ENCODE data around the gene GABBR1. TPM values are rescaled to one million over a fixed set of nuclear protein-coding genes. Genes with fewer than 3 reads are reported as not detected.

Gene GABBR1
- total and polyA plus RNA-seq, 4 donors: 1.1 to 4.7 (median 1.4) TPM

DNA sequence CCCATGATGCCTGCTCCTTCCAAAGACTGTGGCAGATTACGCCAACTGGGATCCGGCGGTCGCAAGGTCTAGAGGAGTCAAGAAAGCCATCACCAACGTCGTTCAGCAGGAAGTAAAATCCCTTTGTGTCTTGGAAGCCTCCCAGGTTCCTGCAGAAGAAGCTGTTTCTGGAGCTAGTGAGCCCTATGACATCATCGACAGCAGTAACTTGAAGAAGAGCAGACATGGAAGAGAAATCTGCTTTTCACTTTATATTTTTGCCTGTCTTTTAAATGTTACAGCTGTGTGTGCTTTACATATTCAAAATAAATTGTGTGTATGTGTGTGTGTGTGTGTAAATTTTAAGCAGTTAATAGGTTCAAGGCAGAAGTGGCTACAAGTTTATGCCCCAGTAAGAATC is 55.4 kb downstream of the GABBR1 start:
- DNase-seq (ENCODE audit: low spot score): no peak
- no peak overlapping the region for H3K27ac ChIP-seq (ENCODE audit: low read depth in 1 of 2, low read length in 2 of 2)
- H3K4me1 ChIP-seq (ENCODE audit: control insufficient read depth in 4 of 4, insufficient read depth in 4 of 4, low read length in 3 of 4): no peaks in the 10 kb centered on the region
- H3K9me3 ChIP-seq (ENCODE audit: control insufficient read depth in 4 of 4, low read length in 3 of 4): no peaks in the 10 kb centered on the region
- no peak overlapping the region for H3K4me3 ChIP-seq (ENCODE audit: low read depth in 1 of 3, low read length in 3 of 3)
- H3K9ac ChIP-seq (ENCODE audit: low read depth in 1 of 2, low read length in 2 of 2): no peak overlapping the region
- no peaks in the 10 kb centered on the region for H3K27me3 ChIP-seq (ENCODE audit: control insufficient read depth in 4 of 4, insufficient read depth in 4 of 4, low read length in 3 of 4)
- TF ChIP-seq TAF1 (conservative IDR thresholded peaks at IDR 0.05) (no peak), FOXA2 (IDR thresholded peaks at IDR 0.05) (no peak), JUND (IDR thresholded peaks at IDR 0.05) (no peak), EGR1 (IDR thresholded peaks at IDR 0.05; ENCODE audit: low read depth in 2 of 2) (no peak), GABPA (IDR thresholded peaks at IDR 0.05 in 1 of 2, conservative IDR thresholded peaks at IDR 0.05 in 1 of 2) (no peak)
- no peaks in the 10 kb centered on the region for H3K36me3 ChIP-seq (ENCODE audit: control insufficient read depth in 4 of 4, insufficient read depth in 3 of 4, low read depth in 1 of 4, low read length in 3 of 4)
- 74% methylated on average over 7 of the region's 7 CpGs for WGBS

DNA sequence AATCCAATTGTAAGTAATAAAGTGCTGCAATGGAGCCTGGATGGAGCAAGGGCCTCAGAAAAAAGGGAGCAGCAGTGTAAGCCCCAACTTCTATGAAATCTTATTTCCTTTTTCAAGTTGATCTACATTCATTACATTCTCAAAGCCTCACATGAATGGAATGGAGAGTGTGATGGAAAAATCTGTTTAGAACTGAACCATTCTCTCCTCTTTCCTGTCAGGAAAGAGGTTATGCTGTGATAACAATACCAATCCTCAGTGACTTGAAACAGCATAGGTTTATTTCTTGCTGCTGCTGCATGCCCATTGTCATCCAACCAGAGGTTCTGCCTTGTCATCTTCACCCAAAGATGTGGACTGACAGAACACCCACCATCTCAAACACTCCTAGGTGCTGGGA is 56.9 kb downstream of the GABBR1 start:
- H3K4me1 ChIP-seq (ENCODE audit: control insufficient read depth in 4 of 4, insufficient read depth in 4 of 4, low read length in 3 of 4): no peaks in the 10 kb centered on the region
- TF ChIP-seq, protein P1, sequence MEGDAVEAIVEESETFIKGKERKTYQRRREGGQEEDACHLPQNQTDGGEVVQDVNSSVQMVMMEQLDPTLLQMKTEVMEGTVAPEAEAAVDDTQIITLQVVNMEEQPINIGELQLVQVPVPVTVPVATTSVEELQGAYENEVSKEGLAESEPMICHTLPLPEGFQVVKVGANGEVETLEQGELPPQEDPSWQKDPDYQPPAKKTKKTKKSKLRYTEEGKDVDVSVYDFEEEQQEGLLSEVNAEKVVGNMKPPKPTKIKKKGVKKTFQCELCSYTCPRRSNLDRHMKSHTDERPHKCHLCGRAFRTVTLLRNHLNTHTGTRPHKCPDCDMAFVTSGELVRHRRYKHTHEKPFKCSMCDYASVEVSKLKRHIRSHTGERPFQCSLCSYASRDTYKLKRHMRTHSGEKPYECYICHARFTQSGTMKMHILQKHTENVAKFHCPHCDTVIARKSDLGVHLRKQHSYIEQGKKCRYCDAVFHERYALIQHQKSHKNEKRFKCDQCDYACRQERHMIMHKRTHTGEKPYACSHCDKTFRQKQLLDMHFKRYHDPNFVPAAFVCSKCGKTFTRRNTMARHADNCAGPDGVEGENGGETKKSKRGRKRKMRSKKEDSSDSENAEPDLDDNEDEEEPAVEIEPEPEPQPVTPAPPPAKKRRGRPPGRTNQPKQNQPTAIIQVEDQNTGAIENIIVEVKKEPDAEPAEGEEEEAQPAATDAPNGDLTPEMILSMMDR (IDR thresholded peaks at IDR 0.05; ENCODE audit: low read depth, low read length, missing input control): no peak
- TF ChIP-seq YY1 (IDR thresholded peaks at IDR 0.05) (no peak), TAF1 (conservative IDR thresholded peaks at IDR 0.05) (no peak), JUND (IDR thresholded peaks at IDR 0.05) (no peak), HNF4A (conservative IDR thresholded peaks at IDR 0.05) (no peak), GABPA (IDR thresholded peaks at IDR 0.05 in 1 of 2, conservative IDR thresholded peaks at IDR 0.05 in 1 of 2) (no peak), SP1 (IDR thresholded peaks at IDR 0.05) (no peak), RAD21 (IDR thresholded peaks at IDR 0.05) (no peak), NR2F2 (IDR thresholded peaks at IDR 0.05) (no peak)
- TF ChIP-seq, protein P2, sequence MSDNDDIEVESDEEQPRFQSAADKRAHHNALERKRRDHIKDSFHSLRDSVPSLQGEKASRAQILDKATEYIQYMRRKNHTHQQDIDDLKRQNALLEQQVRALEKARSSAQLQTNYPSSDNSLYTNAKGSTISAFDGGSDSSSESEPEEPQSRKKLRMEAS (IDR thresholded peaks at IDR 0.05): no peak
- no peak overlapping the region for H3K4me3 ChIP-seq (ENCODE audit: low read depth in 1 of 3, low read length in 3 of 3)
- DNase-seq (ENCODE audit: low spot score): no peak
- no peak overlapping the region for H3K27ac ChIP-seq (ENCODE audit: low read depth in 1 of 2, low read length in 2 of 2)
- H3K9me3 ChIP-seq (ENCODE audit: control insufficient read depth in 4 of 4, low read length in 3 of 4): no peaks in the 10 kb centered on the region
- no peak overlapping the region for H3K9ac ChIP-seq (ENCODE audit: low read depth in 1 of 2, low read length in 2 of 2)
- H3K27me3 ChIP-seq (ENCODE audit: control insufficient read depth in 4 of 4, insufficient read depth in 4 of 4, low read length in 3 of 4): no peaks in the 10 kb centered on the region
- no peaks in the 10 kb centered on the region for H3K36me3 ChIP-seq (ENCODE audit: control insufficient read depth in 4 of 4, insufficient read depth in 3 of 4, low read depth in 1 of 4, low read length in 3 of 4)

DNA sequence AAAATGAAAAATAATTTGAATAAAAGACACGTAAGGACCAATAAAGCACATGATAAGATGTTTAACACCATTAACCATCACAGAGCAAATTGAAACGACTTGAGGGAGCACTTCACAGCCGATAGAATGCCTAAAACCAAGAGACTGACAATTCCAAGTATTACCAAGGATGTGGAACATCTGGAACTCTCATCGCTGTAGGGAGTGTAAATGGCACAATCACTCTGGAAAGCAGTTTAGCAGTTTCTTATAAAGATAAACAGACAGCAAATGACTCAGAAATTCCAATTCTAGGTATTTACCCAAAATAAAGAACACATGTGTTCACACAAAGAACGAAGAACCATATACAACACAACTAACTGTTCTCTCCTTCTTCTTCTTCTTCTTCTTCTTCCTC is 65.0 kb downstream of the GABBR1 start:
- no peaks in the 10 kb centered on the region for H3K36me3 ChIP-seq (ENCODE audit: control insufficient read depth in 4 of 4, insufficient read depth in 3 of 4, low read depth in 1 of 4, low read length in 3 of 4)
- H3K4me1 ChIP-seq (ENCODE audit: control insufficient read depth in 4 of 4, insufficient read depth in 4 of 4, low read length in 3 of 4): no peaks in the 10 kb centered on the region
- no peak overlapping the region for H3K9ac ChIP-seq (ENCODE audit: low read depth in 1 of 2, low read length in 2 of 2)
- no peak for DNase-seq (ENCODE audit: low spot score)
- H3K9me3 ChIP-seq (ENCODE audit: control insufficient read depth in 4 of 4, low read length in 3 of 4): no peaks in the 10 kb centered on the region
- peaks cover 0 to 8% (median 0%) of the 10 kb centered on the region in 4 donors for H3K27me3 ChIP-seq (ENCODE audit: control insufficient read depth in 4 of 4, insufficient read depth in 4 of 4, low read length in 3 of 4)
- no peak overlapping the region for H3K27ac ChIP-seq (ENCODE audit: low read depth in 1 of 2, low read length in 2 of 2)
- TF ChIP-seq EGR1 (IDR thresholded peaks at IDR 0.05; ENCODE audit: low read depth in 2 of 2) (no peak), RAD21 (IDR thresholded peaks at IDR 0.05) (no peak), RXRA (IDR thresholded peaks at IDR 0.05) (no peak), NR2F2 (IDR thresholded peaks at IDR 0.05) (no peak), TAF1 (conservative IDR thresholded peaks at IDR 0.05) (no peak), SP1 (IDR thresholded peaks at IDR 0.05) (no peak), HNF4A (conservative IDR thresholded peaks at IDR 0.05) (no peak), YY1 (IDR thresholded peaks at IDR 0.05) (no peak), JUND (IDR thresholded peaks at IDR 0.05) (no peak), FOXA1 (IDR thresholded peaks at IDR 0.05) (no peak)
- TF ChIP-seq, protein P1 (IDR thresholded peaks at IDR 0.05; ENCODE audit: low read depth, low read length, missing input control): no peak
- TF ChIP-seq, protein P3, sequence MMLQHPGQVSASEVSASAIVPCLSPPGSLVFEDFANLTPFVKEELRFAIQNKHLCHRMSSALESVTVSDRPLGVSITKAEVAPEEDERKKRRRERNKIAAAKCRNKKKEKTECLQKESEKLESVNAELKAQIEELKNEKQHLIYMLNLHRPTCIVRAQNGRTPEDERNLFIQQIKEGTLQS (IDR thresholded peaks at IDR 0.05): no peak
- WGBS: 73% methylated on average over 5 of the region's 5 CpGs
- H3K4me3 ChIP-seq (ENCODE audit: low read depth in 1 of 3, low read length in 3 of 3): no peak overlapping the region
